K562 (cell line): ENCODE data around the gene RNASEH2A. TPM values are rescaled to one million over a fixed set of nuclear protein-coding genes. Genes with fewer than 3 reads are reported as not detected.

Experiments
- CCAR2 ChIP-seq: fragments of 200-400 bp; formaldehyde crosslinking; IDR thresholded peaks from 2 replicates; pipeline ENCODE4 v1.6.1; 2017; ENCODE audit warnings: mild to moderate bottlenecking, low read depth, low read length
- E4F1 ChIP-seq: fragments of 250-450 bp; sonication (Bioruptor Pico); IDR thresholded peaks from 2 replicates; pipeline ENCODE4 v1.5.0; 2021; ENCODE audit warnings: mild to moderate bottlenecking, borderline replicate concordance
- HDAC8 ChIP-seq: fragments of 450-650 bp; IDR thresholded peaks from 2 replicates; pipeline ENCODE4 v1.6.1; 2016; ENCODE audit warnings: mild to moderate bottlenecking, missing genetic modification characterization, moderate library complexity, missing compliant biosample characterization
- IFI16 ChIP-seq: fragments of 250-450 bp; sonication (Bioruptor Pico); IDR thresholded peaks from 2 replicates; pipeline ENCODE4 v2.1.2; 2022; ENCODE audit warnings: mild to moderate bottlenecking, inconsistent platforms
- KLF6 ChIP-seq: fragments of 250-450 bp; sonication (Bioruptor Pico); IDR thresholded peaks from 2 replicates; pipeline ENCODE4 v1.4.0; 2020; ENCODE audit warnings: mild to moderate bottlenecking, moderate library complexity, borderline replicate concordance
- MCM3 ChIP-seq: fragments of 450-650 bp; IDR thresholded peaks from 2 replicates; pipeline ENCODE4 v1.6.1; 2016
- PBX2 ChIP-seq, 2 experiments: IDR thresholded peaks in 1 of 2; conservative IDR thresholded peaks in 1 of 2; 2 replicates each; pipeline ENCODE4 v1.6.1; 2016; ENCODE audit warnings: low read depth in 2 of 2, mild to moderate bottlenecking in 1 of 2, missing compliant biosample characterization in 1 of 2, missing genetic modification characterization in 1 of 2, moderate library complexity in 1 of 2
- PRPF4 ChIP-seq: fragments of 200-400 bp; formaldehyde crosslinking; IDR thresholded peaks from one replicate; pipeline ENCODE4 v1.6.1; 2017; ENCODE audit warnings: low read length, low read depth, mild to moderate bottlenecking; ENCODE audit not compliant: insufficient read depth, poor library complexity, severe bottlenecking
- SNRNP70 ChIP-seq: fragments of 200-400 bp; formaldehyde crosslinking; optimal IDR thresholded peaks from 2 replicates; pipeline ENCODE3; 2017; ENCODE audit warnings: low read depth, low read length
- TCFL5 ChIP-seq: fragments of 250-450 bp; sonication (Bioruptor Pico); conservative IDR thresholded peaks from 2 replicates; pipeline ENCODE4 v1.6.1; 2021; ENCODE audit warnings: mild to moderate bottlenecking, moderate library complexity, matching md5 sums
- TEAD1 ChIP-seq, 2 experiments: fragments of 450-650 bp in 1 of 2; sonication (generic) in 1 of 2; formaldehyde crosslinking; IDR thresholded peaks; 2 replicates each; pipeline versions ENCODE4 v1.4.0 to v1.8.0; 2020 to 2022; ENCODE audit warnings: mild to moderate bottlenecking in 2 of 2, missing genetic modification reagents in 1 of 2
- ZBTB8A ChIP-seq: fragments of 450-650 bp; IDR thresholded peaks from 2 replicates; pipeline ENCODE4 v1.6.1; 2018; ENCODE audit warnings: mild to moderate bottlenecking, moderate library complexity; ENCODE audit not compliant: partially characterized antibody
- ZNF143 ChIP-seq: sonication (generic); formaldehyde crosslinking; IDR thresholded peaks from 2 replicates; pipeline ENCODE4 v1.9.0; 2022; ENCODE audit warnings: mild to moderate bottlenecking, missing genetic modification reagents
- ZNF398 ChIP-seq: fragments of 250-450 bp; sonication (Bioruptor Pico); IDR thresholded peaks from 2 replicates; pipeline ENCODE4 v1.8.0; 2021; ENCODE audit warnings: moderate library complexity, mild to moderate bottlenecking, inconsistent platforms
- ZNF512 ChIP-seq: IDR thresholded peaks from 2 replicates; pipeline ENCODE4 v1.6.1; 2016; ENCODE audit warnings: missing genetic modification characterization, missing compliant biosample characterization
- ZNF583 ChIP-seq: fragments of 250-450 bp; sonication (Bioruptor Pico); IDR thresholded peaks from 2 replicates; pipeline ENCODE4 v1.4.0; 2020
- polyA plus RNA-seq, 8 experiments: library from polyadenylated mRNA; depleted of rRNA in 4 of 8; stranded (reverse) in 5 of 8; unstranded in 3 of 8; fragments of >200 nt; fragmentation: Nextera tagmentation in 2 of 8; fragmentation: Illumina TruSeq in 1 of 8; extraction: Ambion mirVana in 2 of 8; extraction: Trizol in 1 of 8; gene quantifications; 2 replicates each; pipeline versions ENCODE4 v1.2.1 to v1.2.3, GENCODE V29; 2011 to 2014; ENCODE audit warnings: inconsistent platforms in 1 of 8, missing spikeins in 1 of 8
- total RNA-seq, 7 experiments: library from RNA; depleted of rRNA in 6 of 7; stranded (reverse); fragments of >200 nt in 6 of 7; fragmentation: Illumina TruSeq in 2 of 7; extraction: Trizol in 2 of 7; gene quantifications; 2 replicates each; pipeline versions ENCODE4 v1.2.1 to v1.2.3, GENCODE V29; 2011 to 2021; ENCODE audit warnings: low replicate concordance in 1 of 7

The RNASEH2A gene
- total and polyA plus RNA-seq, 9 of the 15 experiments (the other 6 are each of a cell fraction or from before 2014, with no cell fraction given) = 22.3 to 78.0 (median 61.7) TPM

GRCh38 chr19:12833738-12834565, 27.6 kb downstream of the RNASEH2A start (continued):
- no peak for TF ChIP-seq PBX2 (CRISPR knock-in tag; IDR thresholded peaks at IDR 0.05; ENCODE audit: low read depth)
- no peak for TF ChIP-seq PBX2 (tag; conservative IDR thresholded peaks at IDR 0.05; ENCODE audit: low read depth)
- no peak for TF ChIP-seq E4F1
- TF ChIP-seq KLF6 = no peak
- TF ChIP-seq HDAC8 (tag) = no peak
- no peak for TF ChIP-seq ZNF512 (tag)
- no peak for TF ChIP-seq TCFL5 (CRISPR knock-in tag)
- no peak for TF ChIP-seq MCM3
- no peak for TF ChIP-seq PRPF4
- TF ChIP-seq ZNF583 (CRISPR knock-in tag) = no peak
- TF ChIP-seq IFI16 (CRISPR knock-in tag) = no peak
- no peak for TF ChIP-seq ZNF398 (CRISPR knock-in tag)
- no peak for TF ChIP-seq CCAR2
- TF ChIP-seq ZBTB8A = no peak
- no peak for TF ChIP-seq TEAD1 (CRISPR knock-in tag; IDR thresholded peaks at IDR 0.05)
- TF ChIP-seq SNRNP70 = no peak
- no peak for TF ChIP-seq ZNF143 (CRISPR knock-in tag)
